ENCODE measurements around the gene SCD5. TPM values are rescaled to one million over a fixed set of nuclear protein-coding genes. Genes with fewer than 3 reads are reported as not detected.

The SCD5 gene
- polyA plus RNA-seq, 1 donor from 2014 or later = 212 TPM

DNA sequence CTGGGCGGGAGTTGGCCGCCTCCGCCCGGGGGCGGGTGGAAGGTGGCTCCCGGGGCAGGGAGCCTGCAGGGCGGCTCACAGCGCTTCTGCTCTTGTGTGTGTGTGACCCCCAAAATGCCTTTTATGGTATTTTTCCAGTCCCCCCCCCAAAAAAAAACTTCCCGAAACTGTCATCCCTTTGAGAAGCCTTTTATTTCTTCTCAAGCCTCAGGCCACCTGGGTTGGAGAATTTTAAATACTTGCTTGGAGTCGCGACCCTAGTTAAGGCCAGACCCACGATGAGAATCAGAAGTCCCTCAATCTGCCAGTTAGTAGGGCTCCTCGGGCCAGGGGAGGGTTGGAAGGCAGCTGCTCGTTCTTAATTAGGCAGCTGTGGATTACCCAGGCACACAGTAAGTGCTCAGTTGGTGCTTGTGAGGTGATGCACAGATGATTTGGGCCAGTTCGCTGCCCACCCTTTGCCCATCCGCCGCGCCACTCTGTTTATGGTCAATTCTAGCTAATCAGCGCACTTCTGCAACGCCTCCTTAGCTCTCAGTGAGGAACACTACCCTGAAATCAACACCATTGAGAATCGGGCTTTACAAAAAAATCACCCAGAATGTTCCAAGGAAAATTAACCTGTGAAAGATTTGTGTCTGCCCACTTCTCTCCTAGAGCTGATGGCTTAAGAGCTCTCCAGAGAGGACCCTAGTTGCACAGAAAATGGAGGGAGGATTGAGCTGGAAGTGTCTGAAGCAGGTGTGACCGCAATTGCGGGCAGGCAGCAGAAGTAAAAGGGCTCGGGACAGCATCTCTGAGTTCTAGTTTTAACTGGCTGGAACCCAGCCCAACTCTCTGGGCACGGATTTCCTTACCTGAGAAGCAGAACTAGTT is 648 bp upstream of the SCD5 start:
- no peaks in the 10 kb centered on the region for H3K27me3 ChIP-seq (ENCODE audit: insufficient read depth, low read depth, low read length)
- no peaks in the 10 kb centered on the region for H3K36me3 ChIP-seq (ENCODE audit: insufficient read depth, low read length)
- peak overlapping the region; percentile 99 for H3K4me3 ChIP-seq (ENCODE audit: low read length)
- H3K79me2 ChIP-seq (replicated peaks; ENCODE audit: insufficient read depth, low read length) = peaks cover 30% of the 10 kb centered on the region
- H3K9me3 ChIP-seq (ENCODE audit: low read length) = no peaks in the 10 kb centered on the region
- H3K9me2 ChIP-seq (ENCODE audit: insufficient read depth, low read length) = no peaks in the 10 kb centered on the region
- H4K20me1 ChIP-seq (ENCODE audit: insufficient read depth) = no peaks in the 10 kb centered on the region
- H3K27ac ChIP-seq (ENCODE audit: low read length) = peak overlapping the region; percentile 69
- TF ChIP-seq TAF1 (IDR thresholded peaks at IDR 0.05; ENCODE audit: low read depth) = no peak
- TF ChIP-seq MXI1 (conservative IDR thresholded peaks at IDR 0.05; ENCODE audit: poor library complexity, severe bottlenecking) = no peak
- TF ChIP-seq POLR2AphosphoS5 (IDR thresholded peaks at IDR 0.05) = no peak
- TF ChIP-seq EP300 (conservative IDR thresholded peaks at IDR 0.05; ENCODE audit: poor library complexity, severe bottlenecking) = no peak
- TF ChIP-seq RAD21 (conservative IDR thresholded peaks at IDR 0.05) = no peak
- no peak for TF ChIP-seq SMC3 (conservative IDR thresholded peaks at IDR 0.05; ENCODE audit: poor library complexity)
- TF ChIP-seq EZH2 (IDR thresholded peaks at IDR 0.05; ENCODE audit: borderline replicate concordance, insufficient read depth, low read length, poor library complexity, severe bottlenecking) = no peak
- TF ChIP-seq, protein P1, sequence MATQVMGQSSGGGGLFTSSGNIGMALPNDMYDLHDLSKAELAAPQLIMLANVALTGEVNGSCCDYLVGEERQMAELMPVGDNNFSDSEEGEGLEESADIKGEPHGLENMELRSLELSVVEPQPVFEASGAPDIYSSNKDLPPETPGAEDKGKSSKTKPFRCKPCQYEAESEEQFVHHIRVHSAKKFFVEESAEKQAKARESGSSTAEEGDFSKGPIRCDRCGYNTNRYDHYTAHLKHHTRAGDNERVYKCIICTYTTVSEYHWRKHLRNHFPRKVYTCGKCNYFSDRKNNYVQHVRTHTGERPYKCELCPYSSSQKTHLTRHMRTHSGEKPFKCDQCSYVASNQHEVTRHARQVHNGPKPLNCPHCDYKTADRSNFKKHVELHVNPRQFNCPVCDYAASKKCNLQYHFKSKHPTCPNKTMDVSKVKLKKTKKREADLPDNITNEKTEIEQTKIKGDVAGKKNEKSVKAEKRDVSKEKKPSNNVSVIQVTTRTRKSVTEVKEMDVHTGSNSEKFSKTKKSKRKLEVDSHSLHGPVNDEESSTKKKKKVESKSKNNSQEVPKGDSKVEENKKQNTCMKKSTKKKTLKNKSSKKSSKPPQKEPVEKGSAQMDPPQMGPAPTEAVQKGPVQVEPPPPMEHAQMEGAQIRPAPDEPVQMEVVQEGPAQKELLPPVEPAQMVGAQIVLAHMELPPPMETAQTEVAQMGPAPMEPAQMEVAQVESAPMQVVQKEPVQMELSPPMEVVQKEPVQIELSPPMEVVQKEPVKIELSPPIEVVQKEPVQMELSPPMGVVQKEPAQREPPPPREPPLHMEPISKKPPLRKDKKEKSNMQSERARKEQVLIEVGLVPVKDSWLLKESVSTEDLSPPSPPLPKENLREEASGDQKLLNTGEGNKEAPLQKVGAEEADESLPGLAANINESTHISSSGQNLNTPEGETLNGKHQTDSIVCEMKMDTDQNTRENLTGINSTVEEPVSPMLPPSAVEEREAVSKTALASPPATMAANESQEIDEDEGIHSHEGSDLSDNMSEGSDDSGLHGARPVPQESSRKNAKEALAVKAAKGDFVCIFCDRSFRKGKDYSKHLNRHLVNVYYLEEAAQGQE (IDR thresholded peaks at IDR 0.05; ENCODE audit: borderline replicate concordance) = no peak
- TF ChIP-seq, protein P2, sequence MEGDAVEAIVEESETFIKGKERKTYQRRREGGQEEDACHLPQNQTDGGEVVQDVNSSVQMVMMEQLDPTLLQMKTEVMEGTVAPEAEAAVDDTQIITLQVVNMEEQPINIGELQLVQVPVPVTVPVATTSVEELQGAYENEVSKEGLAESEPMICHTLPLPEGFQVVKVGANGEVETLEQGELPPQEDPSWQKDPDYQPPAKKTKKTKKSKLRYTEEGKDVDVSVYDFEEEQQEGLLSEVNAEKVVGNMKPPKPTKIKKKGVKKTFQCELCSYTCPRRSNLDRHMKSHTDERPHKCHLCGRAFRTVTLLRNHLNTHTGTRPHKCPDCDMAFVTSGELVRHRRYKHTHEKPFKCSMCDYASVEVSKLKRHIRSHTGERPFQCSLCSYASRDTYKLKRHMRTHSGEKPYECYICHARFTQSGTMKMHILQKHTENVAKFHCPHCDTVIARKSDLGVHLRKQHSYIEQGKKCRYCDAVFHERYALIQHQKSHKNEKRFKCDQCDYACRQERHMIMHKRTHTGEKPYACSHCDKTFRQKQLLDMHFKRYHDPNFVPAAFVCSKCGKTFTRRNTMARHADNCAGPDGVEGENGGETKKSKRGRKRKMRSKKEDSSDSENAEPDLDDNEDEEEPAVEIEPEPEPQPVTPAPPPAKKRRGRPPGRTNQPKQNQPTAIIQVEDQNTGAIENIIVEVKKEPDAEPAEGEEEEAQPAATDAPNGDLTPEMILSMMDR (IDR thresholded peaks at IDR 0.05; ENCODE audit: poor library complexity, severe bottlenecking) = no peak
- no peaks in the 10 kb centered on the region for H3F3A ChIP-seq (ENCODE audit: insufficient read depth, low read length, poor library complexity, severe bottlenecking)
- H2AFZ ChIP-seq (ENCODE audit: low read depth, low read length) = peak overlapping the region; percentile 52
- peak overlapping the region; percentile 84 for H3K9ac ChIP-seq (ENCODE audit: low read length)
- H3K4me2 ChIP-seq (ENCODE audit: low read length) = peak overlapping the region; percentile 71

DNA sequence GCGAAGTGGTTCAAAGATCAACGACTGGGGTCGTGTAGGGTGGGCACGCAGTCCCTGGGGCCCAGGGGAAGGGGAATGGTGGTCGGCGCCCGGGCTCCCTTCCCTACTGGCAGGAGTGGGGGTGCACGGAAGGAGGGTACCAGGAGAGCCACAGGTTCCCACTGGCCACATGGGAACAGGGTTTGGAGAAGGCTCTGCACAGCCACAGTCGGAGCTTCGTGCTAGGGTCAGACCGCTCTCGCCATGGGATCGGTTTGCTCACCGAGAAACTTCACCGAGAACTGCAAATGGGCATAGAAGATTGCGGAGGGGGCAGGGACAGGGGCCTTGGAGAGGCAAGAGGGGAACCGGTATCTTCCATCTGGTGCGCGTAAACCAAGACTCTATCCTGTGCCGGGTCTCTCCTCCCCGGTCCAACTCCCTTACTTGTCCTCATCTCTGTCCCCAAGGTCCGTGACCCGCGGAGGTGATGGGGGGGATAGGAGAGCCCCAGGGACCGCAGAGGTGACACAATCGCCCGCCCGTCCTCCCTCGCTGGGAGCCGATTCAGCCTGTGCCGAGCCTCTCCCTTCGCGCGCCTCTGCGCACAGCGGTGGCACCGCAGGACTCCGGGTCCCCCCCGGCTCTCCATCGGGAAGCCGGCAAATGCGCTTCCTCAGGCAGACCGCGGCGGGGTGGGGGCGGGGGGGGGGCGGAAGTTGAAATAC is 1.0 kb downstream of the SCD5 start:
- Histone ChIP-seq H2AFZ (ENCODE audit: low read depth, low read length) (no peak overlapping the region), H3K27me3 (ENCODE audit: insufficient read depth, low read depth, low read length) (no peaks in the 10 kb centered on the region), H3F3A (ENCODE audit: insufficient read depth, low read length, poor library complexity, severe bottlenecking) (no peaks in the 10 kb centered on the region), H3K9me2 (ENCODE audit: insufficient read depth, low read length) (no peaks in the 10 kb centered on the region), H3K4me2 (ENCODE audit: low read length) (peak overlapping the region; percentile 99), H3K9me3 (ENCODE audit: low read length) (no peaks in the 10 kb centered on the region), H3K4me3 (ENCODE audit: low read length) (peak overlapping the region; percentile 99), H3K36me3 (ENCODE audit: insufficient read depth, low read length) (no peaks in the 10 kb centered on the region), H3K27ac (ENCODE audit: low read length) (no peak overlapping the region), H4K20me1 (ENCODE audit: insufficient read depth) (no peaks in the 10 kb centered on the region), H3K79me2 (replicated peaks; ENCODE audit: insufficient read depth, low read length) (peaks cover 30% of the 10 kb centered on the region), H3K9ac (ENCODE audit: low read length) (peak overlapping the region; percentile 84)
- TF ChIP-seq RAD21 (conservative IDR thresholded peaks at IDR 0.05) (no peak), EZH2 (IDR thresholded peaks at IDR 0.05; ENCODE audit: borderline replicate concordance, insufficient read depth, low read length, poor library complexity, severe bottlenecking) (no peak), EP300 (conservative IDR thresholded peaks at IDR 0.05; ENCODE audit: poor library complexity, severe bottlenecking) (no peak), MXI1 (conservative IDR thresholded peaks at IDR 0.05; ENCODE audit: poor library complexity, severe bottlenecking) (peak; percentile 42), SMC3 (conservative IDR thresholded peaks at IDR 0.05; ENCODE audit: poor library complexity) (no peak), POLR2AphosphoS5 (IDR thresholded peaks at IDR 0.05) (no peak)
- TF ChIP-seq, protein P1 (IDR thresholded peaks at IDR 0.05; ENCODE audit: borderline replicate concordance) = no peak

Measured in neural cell (in vitro differentiated cells).